Astrocyte (in vitro differentiated cells and primary cell): ENCODE data around the gene PCID2. TPM values are rescaled to one million over a fixed set of nuclear protein-coding genes. Genes with fewer than 3 reads are reported as not detected.

Experiments
- DNase-seq: peaks from one replicate; pipeline ENCODE4 v3.0.0-alpha.2; 2010; ENCODE audit warnings: low read depth
- FAIRE-seq: peaks from 2 replicates; lab custom pipeline; 2011; peaks lifted over from hg19 to GRCh38; lab: Jason Lieb, UNC
- H2AFZ ChIP-seq: 2 replicates; pipeline ENCODE4 v1.6.0; 2012; ENCODE audit warnings: low read depth, low read length, inconsistent platforms
- H3K27ac ChIP-seq: 2 replicates; pipeline ENCODE4 v1.5.1; 2011; ENCODE audit warnings: low read depth, low read length, inconsistent platforms
- H3K27me3 ChIP-seq: 2 replicates; pipeline ENCODE4 v1.6.0; 2011; ENCODE audit warnings: low read length, inconsistent platforms; ENCODE audit not compliant: insufficient read depth
- H3K36me3 ChIP-seq: 2 replicates; pipeline ENCODE4 v1.5.1; 2011; ENCODE audit warnings: low read length, inconsistent platforms; ENCODE audit not compliant: insufficient read depth
- H3K4me1 ChIP-seq: 2 replicates; pipeline ENCODE4 v1.5.1; 2011; ENCODE audit warnings: low read length, inconsistent platforms; ENCODE audit not compliant: insufficient read depth
- H3K4me2 ChIP-seq: 2 replicates; pipeline ENCODE4 v1.6.0; 2012; ENCODE audit warnings: low read length, inconsistent platforms
- H3K4me3 ChIP-seq: 2 replicates; pipeline ENCODE4 v1.5.1; 2011; ENCODE audit warnings: low read depth, mild to moderate bottlenecking, low read length, inconsistent platforms; ENCODE audit not compliant: insufficient read depth
- H3K79me2 ChIP-seq: 2 replicates; pipeline ENCODE4 v1.6.0; 2012; ENCODE audit warnings: mild to moderate bottlenecking, low read length, inconsistent platforms; ENCODE audit not compliant: insufficient read depth
- H3K9ac ChIP-seq: 2 replicates; pipeline ENCODE4 v1.6.0; 2012; ENCODE audit warnings: mild to moderate bottlenecking, low read length, inconsistent platforms
- H3K9me3 ChIP-seq: 2 replicates; pipeline ENCODE4 v1.5.1; 2012; ENCODE audit warnings: low read depth, mild to moderate bottlenecking, low read length, inconsistent platforms; ENCODE audit not compliant: insufficient read depth
- H4K20me1 ChIP-seq: 2 replicates; pipeline ENCODE4 v1.6.0; 2012; ENCODE audit warnings: low read length, inconsistent platforms; ENCODE audit not compliant: insufficient read depth
- H3K27ac Mint-ChIP-seq: one replicate; pipeline ENCODE4 v1.8.0; 2021; ENCODE audit warnings: mild to moderate bottlenecking, mixed read lengths; ENCODE audit not compliant: unreplicated experiment
- H3K27me3 Mint-ChIP-seq: one replicate; pipeline ENCODE4 v1.8.0; 2021; ENCODE audit warnings: low read depth, mixed read lengths; ENCODE audit not compliant: unreplicated experiment
- H3K36me3 Mint-ChIP-seq: one replicate; pipeline ENCODE4 v1.8.0; 2021; ENCODE audit warnings: low read depth, mixed read lengths; ENCODE audit not compliant: unreplicated experiment
- H3K4me1 Mint-ChIP-seq: one replicate; pipeline ENCODE4 v1.8.0; 2021; ENCODE audit warnings: low read depth, mixed read lengths; ENCODE audit not compliant: unreplicated experiment
- H3K4me3 Mint-ChIP-seq: one replicate; pipeline ENCODE4 v1.8.0; 2021; ENCODE audit warnings: mild to moderate bottlenecking, moderate library complexity, mixed read lengths; ENCODE audit not compliant: unreplicated experiment
- H3K9me3 Mint-ChIP-seq: one replicate; pipeline ENCODE4 v1.8.0; 2021; ENCODE audit warnings: mild to moderate bottlenecking, mixed read lengths; ENCODE audit not compliant: unreplicated experiment
- CTCF ChIP-seq: IDR thresholded peaks from 2 replicates; pipeline ENCODE4 v1.5.1; 2011; ENCODE audit warnings: low read depth, mild to moderate bottlenecking, inconsistent platforms, low read length, moderate library complexity; ENCODE audit not compliant: insufficient read depth
- EZH2 ChIP-seq: IDR thresholded peaks from 2 replicates; pipeline ENCODE4 v1.6.1; 2012; ENCODE audit warnings: mild to moderate bottlenecking, low read length, inconsistent platforms; ENCODE audit not compliant: insufficient read depth
- total RNA-seq: library from RNA; stranded (reverse); gene quantifications from 2 replicates; pipeline ENCODE4 v1.2.1, GENCODE V29; 2021

PCID2 gene
- total RNA-seq, 1 donor from 2014 or later: 31.5 TPM

GRCh38 chr13:113135281-113135760, 73.1 kb downstream of the PCID2 start:
- Mint-ChIP-seq H3K36me3 (no peaks in the 10 kb centered on the region), H3K27ac (no peak overlapping the region), H3K9me3 (peaks cover 3% of the 10 kb centered on the region), H3K4me1 (no peaks in the 10 kb centered on the region), H3K4me3 (no peak overlapping the region), H3K27me3 (peaks cover 23% of the 10 kb centered on the region)
- DNase-seq (no peak), FAIRE-seq (no peak)
- no peak overlapping the region for H3K9ac ChIP-seq
- no peaks in the 10 kb centered on the region for H3K79me2 ChIP-seq
- no peak overlapping the region for H2AFZ ChIP-seq
- H3K4me1 ChIP-seq: no peaks in the 10 kb centered on the region
- H3K36me3 ChIP-seq: no peaks in the 10 kb centered on the region
- H3K4me3 ChIP-seq: no peak overlapping the region
- H3K9me3 ChIP-seq: no peaks in the 10 kb centered on the region
- TF ChIP-seq CTCF: no peak
- no peak for TF ChIP-seq EZH2
- H3K27me3 ChIP-seq: peaks cover 16% of the 10 kb centered on the region
- H4K20me1 ChIP-seq: no peaks in the 10 kb centered on the region
- no peak overlapping the region for H3K4me2 ChIP-seq
- no peak overlapping the region for H3K27ac ChIP-seq

GRCh38 chr13:113129921-113130750, 78.3 kb downstream of the PCID2 start:
- H3K4me2 ChIP-seq: peak overlapping the region; percentile 71
- peak overlapping the region; percentile 76 for H2AFZ ChIP-seq
- no peak for TF ChIP-seq EZH2
- no peak for TF ChIP-seq CTCF
- DNase-seq (no peak), FAIRE-seq (no peak)
- Mint-ChIP-seq H3K4me1 (no peaks in the 10 kb centered on the region), H3K4me3 (no peak overlapping the region), H3K27ac (no peak overlapping the region), H3K36me3 (no peaks in the 10 kb centered on the region), H3K9me3 (peaks cover 5% of the 10 kb centered on the region), H3K27me3 (peaks cover 45% of the 10 kb centered on the region)
- no peaks in the 10 kb centered on the region for H3K9me3 ChIP-seq
- peaks cover 9% of the 10 kb centered on the region for H3K27me3 ChIP-seq
- H3K4me1 ChIP-seq: no peaks in the 10 kb centered on the region
- H3K79me2 ChIP-seq: no peaks in the 10 kb centered on the region
- no peak overlapping the region for H3K9ac ChIP-seq
- H4K20me1 ChIP-seq: no peaks in the 10 kb centered on the region
- no peaks in the 10 kb centered on the region for H3K36me3 ChIP-seq
- H3K27ac ChIP-seq: no peak overlapping the region
- no peak overlapping the region for H3K4me3 ChIP-seq

GRCh38 chr13:113129480-113129879, 79.0 kb downstream of the PCID2 start:
- Histone ChIP-seq H2AFZ (peak overlapping the region; percentile 76), H3K4me1 (no peaks in the 10 kb centered on the region), H3K9ac (no peak overlapping the region), H3K9me3 (no peaks in the 10 kb centered on the region), H3K36me3 (no peaks in the 10 kb centered on the region), H3K27ac (no peak overlapping the region), H3K4me3 (no peak overlapping the region), H3K27me3 (peaks cover 9% of the 10 kb centered on the region), H4K20me1 (no peaks in the 10 kb centered on the region), H3K79me2 (no peaks in the 10 kb centered on the region), H3K4me2 (peak overlapping the region; percentile 71)
- no peak for TF ChIP-seq CTCF
- no peak for TF ChIP-seq EZH2
- H3K27ac Mint-ChIP-seq: no peak overlapping the region
- H3K4me3 Mint-ChIP-seq: no peak overlapping the region
- H3K4me1 Mint-ChIP-seq: no peaks in the 10 kb centered on the region
- no peaks in the 10 kb centered on the region for H3K36me3 Mint-ChIP-seq
- DNase-seq (no peak), FAIRE-seq (no peak)
- H3K9me3 Mint-ChIP-seq: peaks cover 5% of the 10 kb centered on the region
- peaks cover 45% of the 10 kb centered on the region for H3K27me3 Mint-ChIP-seq
